Central memory CD4-positive, alpha-beta T cell (primary cell): Measurements from ENCODE around the gene CD59.
"Not testable (repeated sequence)": the region's sequence is repeated elsewhere in the genome, so short reads cannot be mapped to it uniquely, and the experiment has no call there.

Experiments
- DNase-seq: peaks from one replicate; pipeline ENCODE4 v3.0.0; 2022

CD59 gene

GRCh38 chr11:33742249-33742851 is 6.1 kb upstream of the CD59 start:
- peak; percentile 29 for DNase-seq

DNA sequence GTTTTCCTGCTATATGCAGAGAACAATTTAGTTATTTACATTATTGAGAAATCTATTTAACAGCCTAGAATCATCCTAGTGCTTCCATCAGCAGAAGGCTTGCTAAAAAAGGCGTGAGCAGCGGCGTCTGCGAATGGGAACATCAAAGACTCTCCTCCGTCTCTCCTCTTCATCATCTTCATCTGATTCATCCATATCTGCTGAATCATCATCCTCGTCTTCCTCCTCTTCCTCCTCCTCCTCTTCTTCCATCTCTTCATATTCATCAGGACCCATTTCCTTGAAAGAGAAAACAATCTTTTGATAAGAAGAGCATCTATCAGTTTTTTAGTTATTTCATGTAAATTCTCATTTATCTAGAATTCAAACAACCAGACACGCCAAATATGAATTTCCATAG is 5.6 kb upstream of the CD59 start:
- no peak for DNase-seq

GRCh38 chr11:33737362-33737821 is 1.2 kb upstream of the CD59 start:
- DNase-seq: no peak

- DNase-seq: peak; percentile 48
These were observed 714 bp downstream of the CD59 start for GRCh38 chr11:33735271-33736147.

DNA sequence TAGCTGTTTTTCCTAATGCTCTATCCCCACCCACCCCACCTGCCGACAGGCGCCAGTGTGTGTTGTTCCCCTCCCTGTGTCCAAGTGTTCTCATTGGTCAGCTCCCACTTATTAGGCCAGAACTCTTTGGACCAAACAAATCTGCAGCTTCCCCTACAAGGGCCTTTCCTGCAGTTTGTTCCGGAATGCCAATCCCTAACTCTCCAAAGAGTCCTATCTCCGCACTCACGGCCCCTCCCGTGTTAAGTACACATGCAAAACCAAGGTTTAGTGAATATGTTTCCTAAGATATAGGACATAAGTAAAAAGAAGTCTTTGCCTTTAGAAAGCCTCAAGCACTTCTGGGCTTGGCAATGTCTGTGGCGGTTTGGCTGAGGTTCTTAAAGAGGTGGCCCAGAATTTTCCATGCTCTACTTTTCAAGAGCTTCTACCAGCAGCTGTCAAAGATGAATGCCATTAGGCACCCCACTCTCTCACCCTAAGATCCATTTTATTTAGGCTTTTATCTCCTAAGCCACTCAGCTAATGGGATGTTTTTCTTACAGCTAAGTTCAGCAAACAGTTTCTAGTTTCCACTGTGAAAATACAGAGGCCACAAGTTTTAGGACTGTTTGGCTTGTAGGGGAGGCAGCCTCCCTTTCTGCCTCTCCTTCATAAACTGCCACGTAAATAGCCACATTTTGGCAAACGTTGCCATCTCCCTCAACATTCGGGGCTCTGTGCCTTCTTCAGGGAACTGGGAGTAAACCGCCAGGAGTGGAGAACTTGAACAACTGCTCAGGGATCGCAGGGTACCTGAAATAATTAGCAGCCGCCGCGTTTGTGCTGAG is 1.6 kb downstream of the CD59 start:
- DNase-seq: no peak

DNA sequence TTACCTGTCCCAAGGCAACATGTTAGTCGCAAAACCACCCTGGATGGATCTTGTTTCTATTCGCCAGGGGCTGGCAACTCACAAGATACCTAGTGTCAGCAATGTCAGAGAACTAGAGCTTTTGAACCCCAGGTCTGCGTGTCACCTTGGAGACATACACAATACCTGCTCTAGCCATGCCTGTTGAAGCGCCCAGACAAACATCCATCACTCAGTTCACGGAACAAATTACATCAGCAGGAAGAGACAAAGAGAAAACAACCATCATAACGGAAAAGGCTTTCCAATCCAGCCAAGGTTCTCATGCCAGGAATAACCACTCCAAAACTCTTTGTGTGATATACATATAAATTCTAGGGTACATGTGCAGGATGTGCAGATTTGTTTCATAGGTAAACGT is 2.2 kb downstream of the CD59 start:
- no peak for DNase-seq

DNA sequence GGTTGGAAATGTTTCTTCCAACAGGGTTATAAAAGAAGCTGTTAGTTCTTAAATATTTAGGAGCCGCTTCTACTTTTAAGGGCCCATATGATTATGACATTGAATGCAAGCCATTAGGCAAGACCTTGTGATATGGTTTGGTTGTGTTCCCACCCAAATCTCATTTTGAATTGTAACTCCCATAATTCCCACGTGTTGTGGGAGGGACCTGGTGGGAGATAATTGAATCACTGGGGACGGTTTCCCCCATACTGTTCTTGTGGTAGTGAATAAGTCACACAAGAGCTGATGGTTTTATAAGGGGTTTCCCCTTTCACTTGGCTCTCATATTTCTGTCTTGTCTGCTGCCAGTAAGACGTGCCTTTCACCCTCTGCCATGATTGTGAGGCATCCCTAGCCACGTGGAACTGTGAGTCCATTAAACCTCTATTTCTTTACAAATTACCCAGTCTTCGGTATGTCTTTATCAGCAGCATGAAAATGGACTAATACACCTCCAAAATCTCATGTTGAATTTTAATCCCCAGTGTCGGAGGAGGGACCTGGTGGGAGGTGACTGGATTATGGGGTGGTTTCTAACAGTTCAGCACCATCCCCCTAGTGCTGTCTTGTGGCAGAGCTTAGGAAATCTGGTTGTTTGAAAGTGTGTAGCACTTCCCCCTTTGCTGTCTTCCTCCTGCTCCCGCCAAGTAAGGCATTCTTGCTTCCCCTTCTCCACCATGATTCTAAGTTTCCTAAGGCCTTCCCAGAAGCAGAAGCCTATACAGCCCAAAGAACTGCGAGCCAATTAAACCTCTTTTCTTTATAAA is 4.3 kb downstream of the CD59 start:
- no peak for DNase-seq

DNA sequence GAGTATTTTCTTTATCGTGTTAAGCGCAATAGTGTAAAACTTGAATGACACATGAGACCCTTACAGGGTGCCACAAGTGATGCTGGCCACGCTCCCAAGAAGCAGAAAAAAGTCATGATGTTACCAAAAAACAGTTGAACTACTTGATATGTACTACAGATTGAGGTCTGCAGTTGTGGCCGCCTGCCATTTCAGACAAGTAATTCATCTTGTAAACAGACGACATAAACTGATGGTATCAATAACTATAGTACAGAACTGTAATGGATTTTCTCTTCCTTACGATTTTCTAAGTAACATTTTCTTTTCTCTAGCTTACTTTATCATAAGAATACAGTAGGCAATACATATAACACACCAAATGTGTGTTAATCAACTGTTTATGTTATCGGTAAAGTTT is 5.5 kb downstream of the CD59 start:
- DNase-seq: no peak

DNA sequence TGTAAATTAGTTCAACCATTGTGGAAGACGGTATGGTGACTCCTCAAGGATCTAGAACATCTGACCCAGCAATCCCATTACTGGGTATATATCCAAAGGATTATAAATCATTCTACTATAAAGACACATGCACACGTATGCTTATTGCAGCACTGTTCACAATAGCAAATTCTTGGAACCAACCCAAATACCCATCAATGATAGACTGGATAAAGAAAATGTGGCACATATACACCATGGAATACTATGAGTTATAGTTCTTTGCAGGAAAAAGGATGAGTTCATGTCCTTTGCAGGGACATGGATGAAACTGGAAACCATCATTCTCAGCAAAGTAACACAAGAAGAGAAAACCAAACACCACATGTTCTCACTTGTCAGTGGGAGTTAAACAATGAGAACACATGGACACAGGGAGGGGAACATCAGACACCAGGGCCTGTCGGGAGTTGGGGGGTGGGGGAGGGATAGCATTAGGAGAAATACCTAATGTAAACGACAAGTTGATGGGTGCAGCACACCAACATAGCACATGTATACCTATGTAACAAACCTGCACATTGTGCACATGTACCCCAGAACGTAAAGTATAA is 7.1 kb downstream of the CD59 start:
- not testable (repeated sequence) for DNase-seq

DNA sequence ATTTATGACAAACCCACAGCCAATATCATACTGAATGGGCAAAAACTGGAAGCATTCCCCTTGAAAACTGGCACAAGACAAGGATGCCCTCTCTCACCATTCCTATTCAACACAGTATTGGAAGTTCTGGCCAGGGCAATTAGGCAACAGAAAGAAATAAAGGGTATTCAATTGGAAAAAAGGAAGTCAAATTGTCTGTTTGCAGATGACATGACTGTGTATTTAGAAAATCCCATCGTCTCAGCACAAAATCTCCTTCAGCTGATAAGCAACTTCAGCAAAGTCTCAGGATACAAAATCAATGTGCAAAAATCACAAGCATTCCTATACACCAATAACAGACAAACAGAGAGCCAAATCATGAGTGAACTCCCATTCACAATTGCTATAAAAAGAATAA is 8.7 kb downstream of the CD59 start:
- DNase-seq: not testable (repeated sequence)

- DNase-seq: no peak
These were observed 10.7 kb downstream of the CD59 start for GRCh38 chr11:33725496-33725895.

- DNase-seq: no peak
These were observed 11.6 kb downstream of the CD59 start for GRCh38 chr11:33724644-33725035.

- no peak for DNase-seq
These were observed 12.9 kb downstream of the CD59 start for GRCh38 chr11:33723238-33723881.

- no peak for DNase-seq
These were observed 13.5 kb downstream of the CD59 start for GRCh38 chr11:33722590-33723234.

DNA sequence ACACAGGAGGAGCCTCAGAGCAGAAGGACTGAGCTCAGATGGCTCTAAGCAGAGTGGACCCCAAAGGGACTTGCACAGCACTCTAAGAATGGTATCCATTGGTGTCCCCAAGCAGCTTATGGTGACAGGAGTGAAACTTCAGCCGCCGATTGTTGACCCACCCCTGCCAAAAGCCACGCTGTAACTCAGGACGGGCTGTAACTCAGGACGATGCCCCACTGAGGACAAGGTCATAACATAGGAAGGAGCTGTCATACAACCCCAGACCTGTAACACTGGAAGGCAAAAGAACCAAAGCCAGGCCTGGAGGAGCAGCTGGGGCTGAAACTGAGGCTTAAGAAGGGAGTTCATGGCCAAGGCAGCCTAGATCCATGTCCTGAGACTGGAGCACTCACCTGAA is 14.2 kb downstream of the CD59 start:
- no peak for DNase-seq

DNA sequence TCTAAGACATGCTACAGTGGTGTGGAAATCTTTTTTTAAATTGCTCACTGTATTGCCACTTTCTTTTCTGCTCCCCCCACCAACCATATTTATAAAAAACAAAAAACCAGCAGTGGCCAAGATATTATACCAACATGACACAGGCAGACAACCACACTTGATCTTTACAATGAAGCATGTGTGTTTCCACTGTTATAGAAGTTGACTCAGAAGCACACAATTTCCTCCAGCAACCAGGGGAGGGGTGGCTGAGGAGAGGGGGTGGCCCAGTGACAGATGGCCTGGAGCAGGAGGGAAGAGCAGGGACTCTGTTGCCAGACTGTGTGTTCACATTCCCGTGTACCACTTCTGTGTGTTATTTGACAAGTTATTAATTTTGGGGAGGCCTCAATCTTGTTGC is 14.8 kb downstream of the CD59 start:
- DNase-seq: no peak

DNA sequence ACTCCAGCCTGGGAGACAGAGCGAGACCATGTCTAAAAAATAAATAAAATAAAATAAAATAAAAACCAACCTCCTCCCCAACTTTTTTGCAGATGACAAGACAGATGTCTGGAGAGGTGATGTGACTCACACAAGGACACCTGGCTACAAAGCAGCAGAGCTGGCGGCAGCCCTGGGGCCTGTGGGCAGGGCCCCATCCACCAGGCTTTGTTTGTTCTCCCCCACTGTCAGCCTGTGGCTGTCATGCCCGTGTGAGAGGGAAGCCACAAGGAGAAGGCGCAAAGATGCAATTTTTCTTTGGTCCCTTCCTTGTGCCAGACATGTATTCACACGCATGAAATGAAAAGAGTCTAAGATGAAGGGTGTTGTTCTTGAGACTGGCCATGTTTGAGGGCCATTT is 16.6 kb downstream of the CD59 start:
- DNase-seq: no peak

DNA sequence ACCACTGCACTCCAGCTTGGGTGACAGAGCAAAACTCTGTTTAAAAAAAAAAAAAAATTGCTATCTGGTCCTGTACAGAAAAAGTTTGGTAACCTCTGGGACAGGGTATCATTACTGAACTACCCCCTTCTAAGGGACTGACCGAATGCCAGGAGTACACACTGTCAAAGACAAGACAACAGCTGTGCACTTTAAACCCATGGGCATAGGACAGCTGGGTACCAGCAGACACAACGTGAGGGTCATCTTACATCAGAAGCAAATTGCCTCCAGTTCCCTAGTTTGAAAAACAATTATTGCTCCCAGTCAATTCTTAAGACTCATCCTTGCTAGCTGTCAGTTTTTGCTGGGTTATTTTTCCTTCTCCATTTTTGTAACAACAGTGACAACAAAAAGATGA is 17.8 kb downstream of the CD59 start:
- no peak for DNase-seq

GRCh38 chr11:33716243-33716642 is 20.0 kb downstream of the CD59 start:
- DNase-seq: no peak

GRCh38 chr11:33713856-33714398 is 22.3 kb downstream of the CD59 start:
- no peak for DNase-seq
